ENCODE results near the gene CAMSAP1.

CAMSAP1 gene

GRCh38 chr9:135840107-135840506 is 67.2 kb downstream of the CAMSAP1 start:
- Histone ChIP-seq H3K4me3 (ENCODE audit: low read depth, low read length) (no peak overlapping the region), H3K36me3 (ENCODE audit: control insufficient read depth, insufficient read depth, low read length) (peaks cover 14% of the 10 kb centered on the region; the same call in 1 of the 2 replicates), H3K27ac (ENCODE audit: low read depth, low read length) (no peak overlapping the region)

DNA sequence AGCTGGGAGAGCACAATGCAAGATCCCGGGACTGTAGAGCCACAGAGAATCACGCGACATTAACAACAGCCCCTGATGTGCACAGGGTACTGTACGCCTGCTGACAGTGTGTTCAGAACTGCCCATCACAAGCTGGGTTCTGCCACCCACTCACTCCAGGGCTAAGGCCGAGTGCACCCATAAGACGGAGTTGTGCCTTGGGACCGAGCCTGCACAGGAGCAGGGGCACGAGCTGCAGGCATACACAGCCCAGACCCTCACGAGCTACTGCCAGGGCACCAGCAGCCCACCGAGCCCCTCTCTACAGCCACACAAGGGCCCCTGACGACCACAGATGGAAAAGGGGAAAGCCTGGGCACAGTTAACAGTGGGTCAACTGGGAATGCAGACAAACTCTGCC is 67.8 kb downstream of the CAMSAP1 start:
- peaks cover 21% of the 10 kb centered on the region for H3K4me1 ChIP-seq (ENCODE audit: control insufficient read depth, insufficient read depth, low read length)
- H3K27ac ChIP-seq (ENCODE audit: low read depth, low read length) = no peak overlapping the region
- H3K4me3 ChIP-seq (ENCODE audit: low read depth, low read length) = no peak overlapping the region
- H3K9ac ChIP-seq (ENCODE audit: low read length) = no peak overlapping the region
- H3K9me3 ChIP-seq (ENCODE audit: control insufficient read depth, insufficient read depth, low read depth, low read length) = peaks cover 5% of the 10 kb centered on the region; the same call in 1 of the 2 replicates
- no peaks in the 10 kb centered on the region for H3K27me3 ChIP-seq (ENCODE audit: control insufficient read depth, insufficient read depth, low read length)
- H3K36me3 ChIP-seq (ENCODE audit: control insufficient read depth, insufficient read depth, low read length) = peaks cover 14% of the 10 kb centered on the region; the same call in 1 of the 2 replicates

More at GRCh38 chr9:135840107-135840506, 67.2 kb downstream of the CAMSAP1 start:
- H3K9me3 ChIP-seq (ENCODE audit: control insufficient read depth, insufficient read depth, low read depth, low read length) = peaks cover 5% of the 10 kb centered on the region; the same call in 1 of the 2 replicates
- H3K27me3 ChIP-seq (ENCODE audit: control insufficient read depth, insufficient read depth, low read length) = no peaks in the 10 kb centered on the region
- H3K4me1 ChIP-seq (ENCODE audit: control insufficient read depth, insufficient read depth, low read length) = peaks cover 21% of the 10 kb centered on the region
- H3K9ac ChIP-seq (ENCODE audit: low read length) = no peak overlapping the region

DNA sequence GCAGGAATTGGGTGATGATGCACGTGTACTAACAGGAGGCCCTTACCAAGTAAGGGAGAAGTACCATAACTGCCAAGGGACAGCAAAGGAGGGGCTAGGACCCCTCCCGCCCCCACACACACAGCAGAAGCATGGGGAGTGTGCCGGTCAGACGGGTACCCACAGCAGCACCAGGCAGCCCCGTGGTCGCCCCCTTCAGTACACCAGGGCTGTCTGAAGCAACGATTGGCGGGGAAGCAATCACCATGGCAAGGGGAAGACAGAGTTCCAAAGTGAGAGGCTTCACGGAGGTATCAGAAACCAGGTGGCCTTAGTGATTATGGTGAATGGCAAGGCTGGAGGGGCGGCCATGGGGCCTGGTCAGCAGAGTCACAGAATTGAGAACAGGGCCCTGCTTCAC is 72.2 kb downstream of the CAMSAP1 start:
- Histone ChIP-seq H3K4me1 (ENCODE audit: control insufficient read depth, insufficient read depth, low read length) (peaks cover 6% of the 10 kb centered on the region), H3K36me3 (ENCODE audit: control insufficient read depth, insufficient read depth, low read length) (peaks cover 10% of the 10 kb centered on the region), H3K27me3 (ENCODE audit: control insufficient read depth, insufficient read depth, low read length) (no peaks in the 10 kb centered on the region), H3K4me3 (ENCODE audit: low read depth, low read length) (no peak overlapping the region), H3K9me3 (ENCODE audit: control insufficient read depth, insufficient read depth, low read depth, low read length) (no peaks in the 10 kb centered on the region), H3K27ac (ENCODE audit: low read depth, low read length) (no peak overlapping the region), H3K9ac (ENCODE audit: low read length) (no peak overlapping the region)

DNA sequence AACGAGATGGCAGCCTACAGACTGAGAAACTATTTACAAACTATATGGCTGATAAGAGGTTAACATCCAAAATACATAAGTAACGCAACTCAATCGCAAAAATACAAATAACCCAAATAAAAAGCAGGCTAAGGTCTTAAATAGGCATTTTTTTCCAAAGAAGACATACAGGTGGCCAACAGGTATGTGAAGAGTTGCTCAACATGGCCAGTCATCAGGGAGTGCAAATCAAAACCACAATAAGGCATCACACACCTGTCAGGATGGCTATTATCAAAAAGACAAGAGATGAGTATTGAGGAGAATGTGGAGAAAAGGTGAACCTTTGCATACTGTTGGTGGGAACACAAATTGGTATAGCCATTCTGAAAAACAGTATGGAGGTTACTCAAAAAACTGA is 73.5 kb downstream of the CAMSAP1 start:
- H3K9me3 ChIP-seq (ENCODE audit: control insufficient read depth, insufficient read depth, low read depth, low read length) = peaks cover 5% of the 10 kb centered on the region; the same call in 1 of the 2 replicates
- no peak overlapping the region for H3K4me3 ChIP-seq (ENCODE audit: low read depth, low read length)
- H3K36me3 ChIP-seq (ENCODE audit: control insufficient read depth, insufficient read depth, low read length) = peaks cover 10% of the 10 kb centered on the region
- no peak overlapping the region for H3K9ac ChIP-seq (ENCODE audit: low read length)
- H3K4me1 ChIP-seq (ENCODE audit: control insufficient read depth, insufficient read depth, low read length) = no peaks in the 10 kb centered on the region
- no peaks in the 10 kb centered on the region for H3K27me3 ChIP-seq (ENCODE audit: control insufficient read depth, insufficient read depth, low read length)
- no peak overlapping the region for H3K27ac ChIP-seq (ENCODE audit: low read depth, low read length)

DNA sequence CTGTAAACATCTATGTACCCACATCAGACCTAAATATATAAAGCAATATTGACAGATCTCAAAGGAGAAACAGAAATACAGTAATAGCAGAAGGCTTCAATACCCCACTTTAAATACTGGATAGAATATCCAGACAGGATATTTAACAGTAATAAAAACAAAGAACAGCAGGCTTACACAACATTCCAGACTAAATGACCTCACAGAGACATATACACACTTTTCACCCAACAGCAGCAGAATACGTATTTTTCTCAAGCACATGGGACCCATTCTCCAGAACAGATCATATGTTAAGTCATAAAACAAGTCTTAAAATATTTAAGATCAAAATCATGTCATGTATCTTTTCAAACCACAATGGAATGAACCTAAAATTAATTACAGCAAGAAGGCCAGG is 76.8 kb downstream of the CAMSAP1 start:
- Histone ChIP-seq H3K9me3 (ENCODE audit: control insufficient read depth, insufficient read depth, low read depth, low read length) (peaks cover 6% of the 10 kb centered on the region; the same call in 1 of the 2 replicates), H3K4me1 (ENCODE audit: control insufficient read depth, insufficient read depth, low read length) (no peaks in the 10 kb centered on the region), H3K9ac (ENCODE audit: low read length) (no peak overlapping the region), H3K36me3 (ENCODE audit: control insufficient read depth, insufficient read depth, low read length) (peaks cover 17% of the 10 kb centered on the region), H3K27ac (ENCODE audit: low read depth, low read length) (no peak overlapping the region), H3K27me3 (ENCODE audit: control insufficient read depth, insufficient read depth, low read length) (no peaks in the 10 kb centered on the region), H3K4me3 (ENCODE audit: low read depth, low read length) (no peak overlapping the region)

GRCh38 chr9:135828656-135829055 is 78.7 kb downstream of the CAMSAP1 start:
- peaks cover 6% of the 10 kb centered on the region; the same call in 1 of the 2 replicates for H3K9me3 ChIP-seq (ENCODE audit: control insufficient read depth, insufficient read depth, low read depth, low read length)
- H3K36me3 ChIP-seq (ENCODE audit: control insufficient read depth, insufficient read depth, low read length) = peaks cover 31% of the 10 kb centered on the region
- H3K27me3 ChIP-seq (ENCODE audit: control insufficient read depth, insufficient read depth, low read length) = no peaks in the 10 kb centered on the region
- H3K4me3 ChIP-seq (ENCODE audit: low read depth, low read length) = no peak overlapping the region
- no peak overlapping the region for H3K27ac ChIP-seq (ENCODE audit: low read depth, low read length)
- no peak overlapping the region for H3K9ac ChIP-seq (ENCODE audit: low read length)
- H3K4me1 ChIP-seq (ENCODE audit: control insufficient read depth, insufficient read depth, low read length) = no peaks in the 10 kb centered on the region

DNA sequence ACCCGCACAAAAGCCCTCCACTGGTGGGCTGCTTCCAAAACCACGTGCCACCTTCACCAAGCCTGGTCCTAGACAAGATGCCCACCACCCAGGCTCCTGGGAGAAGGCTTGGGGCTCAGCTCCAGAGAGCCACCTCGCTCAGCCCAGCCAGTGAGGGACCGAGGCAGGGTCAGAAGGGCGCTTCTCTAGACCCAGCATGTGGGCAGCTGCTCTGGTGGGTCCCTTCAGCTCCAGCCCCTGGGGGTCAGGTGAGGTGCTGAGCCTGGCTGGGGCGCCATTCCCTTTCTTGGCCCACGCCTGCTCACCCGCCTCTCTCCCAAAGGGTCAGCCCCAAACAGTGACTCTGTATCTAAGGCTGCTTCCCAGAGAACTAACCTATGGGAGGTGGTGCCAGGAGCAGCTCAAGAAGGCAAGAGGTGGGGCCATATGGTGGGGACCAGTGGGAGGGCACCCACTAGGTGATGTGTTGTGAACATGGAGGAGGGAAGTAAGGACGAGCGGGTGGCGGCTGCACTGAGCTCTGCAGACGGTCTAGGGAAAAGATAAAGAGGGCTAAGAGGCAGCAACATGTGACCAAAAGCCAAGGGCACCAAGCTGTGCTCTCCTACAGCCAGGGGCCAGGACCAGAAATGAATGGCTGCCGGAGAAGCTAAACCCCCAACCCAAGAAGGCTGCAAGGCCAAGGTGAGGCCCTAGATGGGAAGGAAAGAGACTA is 79.3 kb downstream of the CAMSAP1 start:
- no peaks in the 10 kb centered on the region for H3K27me3 ChIP-seq (ENCODE audit: control insufficient read depth, insufficient read depth, low read length)
- H3K9me3 ChIP-seq (ENCODE audit: control insufficient read depth, insufficient read depth, low read depth, low read length) = peaks cover 6% of the 10 kb centered on the region; the same call in 1 of the 2 replicates
- no peak overlapping the region for H3K27ac ChIP-seq (ENCODE audit: low read depth, low read length)
- H3K4me1 ChIP-seq (ENCODE audit: control insufficient read depth, insufficient read depth, low read length) = no peaks in the 10 kb centered on the region
- no peak overlapping the region for H3K4me3 ChIP-seq (ENCODE audit: low read depth, low read length)
- H3K9ac ChIP-seq (ENCODE audit: low read length) = no peak overlapping the region
- H3K36me3 ChIP-seq (ENCODE audit: control insufficient read depth, insufficient read depth, low read length) = peaks cover 37% of the 10 kb centered on the region

DNA sequence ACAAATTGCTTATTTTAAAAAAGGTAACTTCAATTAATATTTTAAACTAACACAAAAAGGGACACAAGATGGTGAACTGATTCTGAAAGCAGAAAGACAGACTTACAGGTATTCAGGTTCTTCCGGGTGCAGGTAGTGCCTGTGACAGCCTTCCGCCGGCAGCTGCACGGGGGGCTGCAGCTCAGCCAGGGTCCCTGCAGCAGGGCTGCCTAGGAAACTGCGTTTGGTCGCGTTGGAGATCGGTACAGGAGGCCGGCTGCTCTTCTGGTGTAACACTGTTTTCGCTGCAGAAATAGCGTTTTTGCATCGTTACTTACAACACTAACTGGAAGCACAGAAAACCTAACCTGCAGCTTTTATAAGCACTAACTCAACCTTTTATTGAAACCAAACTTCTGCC is 80.0 kb downstream of the CAMSAP1 start:
- H3K9me3 ChIP-seq (ENCODE audit: control insufficient read depth, insufficient read depth, low read depth, low read length) = peaks cover 6% of the 10 kb centered on the region; the same call in 1 of the 2 replicates
- peaks cover 44% of the 10 kb centered on the region for H3K36me3 ChIP-seq (ENCODE audit: control insufficient read depth, insufficient read depth, low read length)
- no peaks in the 10 kb centered on the region for H3K4me1 ChIP-seq (ENCODE audit: control insufficient read depth, insufficient read depth, low read length)
- H3K4me3 ChIP-seq (ENCODE audit: low read depth, low read length) = no peak overlapping the region
- no peak overlapping the region for H3K9ac ChIP-seq (ENCODE audit: low read length)
- no peak overlapping the region for H3K27ac ChIP-seq (ENCODE audit: low read depth, low read length)
- no peaks in the 10 kb centered on the region for H3K27me3 ChIP-seq (ENCODE audit: control insufficient read depth, insufficient read depth, low read length)

GRCh38 chr9:135826188-135826545 is 81.2 kb downstream of the CAMSAP1 start:
- no peak overlapping the region for H3K9ac ChIP-seq (ENCODE audit: low read length)
- no peak overlapping the region for H3K4me3 ChIP-seq (ENCODE audit: low read depth, low read length)
- H3K27ac ChIP-seq (ENCODE audit: low read depth, low read length) = no peak overlapping the region
- H3K4me1 ChIP-seq (ENCODE audit: control insufficient read depth, insufficient read depth, low read length) = no peaks in the 10 kb centered on the region
- H3K27me3 ChIP-seq (ENCODE audit: control insufficient read depth, insufficient read depth, low read length) = no peaks in the 10 kb centered on the region
- peaks cover 6% of the 10 kb centered on the region; the same call in 1 of the 2 replicates for H3K9me3 ChIP-seq (ENCODE audit: control insufficient read depth, insufficient read depth, low read depth, low read length)
- H3K36me3 ChIP-seq (ENCODE audit: control insufficient read depth, insufficient read depth, low read length) = peaks cover 56% of the 10 kb centered on the region

- no peak overlapping the region for H3K9ac ChIP-seq (ENCODE audit: low read length)
- H3K9me3 ChIP-seq (ENCODE audit: control insufficient read depth, insufficient read depth, low read depth, low read length) = peaks cover 6% of the 10 kb centered on the region; the same call in 1 of the 2 replicates
- H3K27me3 ChIP-seq (ENCODE audit: control insufficient read depth, insufficient read depth, low read length) = no peaks in the 10 kb centered on the region
- H3K4me1 ChIP-seq (ENCODE audit: control insufficient read depth, insufficient read depth, low read length) = no peaks in the 10 kb centered on the region
- no peak overlapping the region for H3K4me3 ChIP-seq (ENCODE audit: low read depth, low read length)
- peaks cover 61% of the 10 kb centered on the region for H3K36me3 ChIP-seq (ENCODE audit: control insufficient read depth, insufficient read depth, low read length)
- H3K27ac ChIP-seq (ENCODE audit: low read depth, low read length) = no peak overlapping the region
Measured at GRCh38 chr9:135825435-135826187, 81.7 kb downstream of the CAMSAP1 start.

DNA sequence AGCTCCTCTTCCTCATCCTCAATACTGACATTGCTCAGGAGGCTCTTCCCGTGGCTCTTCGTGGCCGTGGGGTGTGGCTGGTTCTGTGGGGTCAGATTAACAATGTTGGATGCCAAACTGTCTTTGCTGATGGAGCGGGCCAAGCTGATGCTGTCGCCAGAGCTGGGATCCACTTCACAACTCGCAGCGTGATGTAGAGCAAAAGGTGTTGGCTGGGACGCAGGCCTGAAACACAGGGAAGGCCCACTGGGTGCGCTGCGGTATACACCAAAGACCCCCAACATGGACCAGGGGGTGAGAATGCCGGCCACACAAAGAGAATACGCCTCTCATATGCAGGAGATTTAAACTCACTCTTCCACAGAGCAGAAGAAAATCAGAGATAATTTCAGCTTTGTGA is 84.3 kb downstream of the CAMSAP1 start:
- H3K27me3 ChIP-seq (ENCODE audit: control insufficient read depth, insufficient read depth, low read length) = no peaks in the 10 kb centered on the region
- no peak overlapping the region for H3K4me3 ChIP-seq (ENCODE audit: low read depth, low read length)
- H3K36me3 ChIP-seq (ENCODE audit: control insufficient read depth, insufficient read depth, low read length) = peaks cover 71% of the 10 kb centered on the region
- no peaks in the 10 kb centered on the region for H3K9me3 ChIP-seq (ENCODE audit: control insufficient read depth, insufficient read depth, low read depth, low read length)
- no peaks in the 10 kb centered on the region for H3K4me1 ChIP-seq (ENCODE audit: control insufficient read depth, insufficient read depth, low read length)
- H3K9ac ChIP-seq (ENCODE audit: low read length) = no peak overlapping the region
- H3K27ac ChIP-seq (ENCODE audit: low read depth, low read length) = no peak overlapping the region
